ENCODE results near the gene GRIK4. TPM values are rescaled to one million over a fixed set of nuclear protein-coding genes. Genes with fewer than 3 reads are reported as not detected.

GRIK4 gene
- total and polyA plus RNA-seq, 2 donors (not counting 3 experiments of a cell fraction or from before 2014, with no cell fraction given): 0.81 to 1.6 TPM

GRCh38 chr11:120811199-120811598, 299.7 kb downstream of the GRIK4 start:
- TF ChIP-seq POLR2A (IDR thresholded peaks at IDR 0.05; ENCODE audit: low read depth, low read length): no peak
- no peak for TF ChIP-seq FOS (IDR thresholded peaks at IDR 0.05; ENCODE audit: borderline replicate concordance, insufficient read depth, low read length)
- TF ChIP-seq MAX (IDR thresholded peaks at IDR 0.05; ENCODE audit: insufficient read depth, insufficient read length): no peak
- no peak for TF ChIP-seq CTCF (IDR thresholded peaks at IDR 0.05; ENCODE audit: extremely low read depth in 1 of 2, insufficient read depth in 1 of 2, low read depth in 1 of 2, low read length in 2 of 2)
- TF ChIP-seq GATA2 (IDR thresholded peaks at IDR 0.05; ENCODE audit: insufficient read depth, insufficient read length, low read depth, low read length): no peak
- TF ChIP-seq POLR2AphosphoS5 (IDR thresholded peaks at IDR 0.05; ENCODE audit: insufficient read depth, low read depth, low read length): no peak
- no peak for TF ChIP-seq JUN (IDR thresholded peaks at IDR 0.05; ENCODE audit: borderline replicate concordance, insufficient read depth, insufficient read length, low read depth)
- no peak for TF ChIP-seq MYC (IDR thresholded peaks at IDR 0.05; ENCODE audit: low read depth, low read length)
- no peak for TF ChIP-seq EZH2 (IDR thresholded peaks at IDR 0.05; ENCODE audit: borderline replicate concordance, low read depth, low read length, severe bottlenecking)
- intact Hi-C loops (cut with micrococcal nuclease) (no loop called here), dilution Hi-C loops (cut with MboI; ENCODE audit: extremely low pct_ligation_motif_present, low sequenced_read_pairs) (no loop called here)
- Histone ChIP-seq H3K4me3 (replicated peaks in 1 of 3; ENCODE audit: insufficient read depth in 1 of 3, low read depth in 1 of 3, low read length in 3 of 3) (no peak overlapping the region), H3K9me1 (replicated peaks; ENCODE audit: control insufficient read depth, extremely low read depth, insufficient read depth, low read length) (no peaks in the 10 kb centered on the region), H4K20me1 (replicated peaks; ENCODE audit: control insufficient read depth, extremely low read depth, insufficient read depth, low read length) (no peaks in the 10 kb centered on the region), H3K27ac (ENCODE audit: insufficient read depth, low read depth, low read length) (no peak overlapping the region), H3K9me3 (replicated peaks; ENCODE audit: control insufficient read depth, insufficient read depth, low read length) (no peaks in the 10 kb centered on the region), H3K4me2 (ENCODE audit: insufficient read depth, low read length) (no peak overlapping the region), H3K79me2 (ENCODE audit: control insufficient read depth, insufficient read depth, low read length) (no peaks in the 10 kb centered on the region), H2AFZ (ENCODE audit: low read depth, low read length) (no peak overlapping the region), H3K36me3 (ENCODE audit: control insufficient read depth in 2 of 2, extremely low read depth in 1 of 2, insufficient read depth in 2 of 2, low read length in 2 of 2) (no peaks in the 10 kb centered on the region), H3K9ac (replicated peaks; ENCODE audit: extremely low read depth, insufficient read depth, low read length) (no peak overlapping the region), H3K27me3 (ENCODE audit: control insufficient read depth in 2 of 2, insufficient read depth in 2 of 2, low read length in 2 of 2) (no peaks in the 10 kb centered on the region), H3K4me1 (ENCODE audit: control insufficient read depth, extremely low read depth, insufficient read depth, low read length) (peaks cover 12% of the 10 kb centered on the region)
- no peak for DNase-seq (ENCODE audit: low read depth, low spot score)
- no TSS peak for BruUV-seq (replicated peaks)
- ChIA-PET POLR2A (no interaction called here), CTCF (no interaction called here)
- FAIRE-seq: no peak
